ENCODE results near the gene TEX22.

TEX22 gene

GRCh38 chr14:105398726-105399465 is 558 bp downstream of the TEX22 start:
- no peak for TF ChIP-seq ARNT (IDR thresholded peaks at IDR 0.05)
- TF ChIP-seq L3MBTL2 (conservative IDR thresholded peaks at IDR 0.05): peak; percentile 85
- CTCF ChIA-PET: no interaction called here
- peak; percentile 59 for DNase-seq (ENCODE audit: extremely low spot score)
- POLR2A ChIA-PET: interaction anchor here (0.8 to 1.2 kb wide), 5 partner anchors 9 to 28 kb away, joined by 3 to 5 read pairs (median 3); no protein-coding TSS in a partner anchor

- no peak for DNase-seq (ENCODE audit: extremely low spot score)
- POLR2A ChIA-PET: interaction anchor here (0.8 to 1.2 kb wide), 4 partner anchors 10 to 16 kb away, joined by 3 to 5 read pairs (median 4); no protein-coding TSS in a partner anchor
- TF ChIP-seq FOXM1 (IDR thresholded peaks at IDR 0.05; ENCODE audit: borderline replicate concordance) (no peak), PKNOX1 (IDR thresholded peaks at IDR 0.05) (no peak), CTBP1 (IDR thresholded peaks at IDR 0.05; ENCODE audit: borderline replicate concordance) (no peak), LEF1 (IDR thresholded peaks at IDR 0.05; ENCODE audit: borderline replicate concordance) (no peak), FOXA1 (IDR thresholded peaks at IDR 0.05) (no peak), SP1 (IDR thresholded peaks at IDR 0.05) (no peak), FOXK2 (IDR thresholded peaks at IDR 0.05) (no peak), ELF4 (IDR thresholded peaks at IDR 0.05) (no peak), HDGF (IDR thresholded peaks at IDR 0.05; ENCODE audit: borderline replicate concordance) (no peak), ZNF384 (IDR thresholded peaks at IDR 0.05) (no peak), SUZ12 (IDR thresholded peaks at IDR 0.05) (no peak), NFRKB (IDR thresholded peaks at IDR 0.05) (no peak), ARNT (IDR thresholded peaks at IDR 0.05) (no peak), TARDBP (IDR thresholded peaks at IDR 0.05) (no peak), BHLHE40 (IDR thresholded peaks at IDR 0.05; ENCODE audit: borderline replicate concordance) (no peak), L3MBTL2 (conservative IDR thresholded peaks at IDR 0.05) (no peak)
- CTCF ChIA-PET: no interaction called here
Observed at GRCh38 chr14:105399466-105399775, 1.1 kb downstream of the TEX22 start.

GRCh38 chr14:105400016-105400415 is 1.7 kb downstream of the TEX22 start:
- no peak for DNase-seq (ENCODE audit: extremely low spot score)
- ChIA-PET POLR2A (interaction anchor here (1.2 kb wide), 1 partner anchor 10 kb away, joined by 3 read pairs; no protein-coding TSS in a partner anchor), CTCF (no interaction called here)
- TF ChIP-seq SP1 (IDR thresholded peaks at IDR 0.05) (no peak), CTBP1 (IDR thresholded peaks at IDR 0.05; ENCODE audit: borderline replicate concordance) (no peak), NFRKB (IDR thresholded peaks at IDR 0.05) (no peak), HDGF (IDR thresholded peaks at IDR 0.05; ENCODE audit: borderline replicate concordance) (no peak), FOXA1 (IDR thresholded peaks at IDR 0.05) (no peak), LEF1 (IDR thresholded peaks at IDR 0.05; ENCODE audit: borderline replicate concordance) (no peak), ELF4 (IDR thresholded peaks at IDR 0.05) (no peak), SUZ12 (IDR thresholded peaks at IDR 0.05) (no peak), BHLHE40 (IDR thresholded peaks at IDR 0.05; ENCODE audit: borderline replicate concordance) (no peak), ARNT (IDR thresholded peaks at IDR 0.05) (no peak), ZNF384 (IDR thresholded peaks at IDR 0.05) (no peak), PKNOX1 (IDR thresholded peaks at IDR 0.05) (no peak), L3MBTL2 (conservative IDR thresholded peaks at IDR 0.05) (no peak), TARDBP (IDR thresholded peaks at IDR 0.05) (no peak), FOXM1 (IDR thresholded peaks at IDR 0.05; ENCODE audit: borderline replicate concordance) (no peak), FOXK2 (IDR thresholded peaks at IDR 0.05) (no peak)

GRCh38 chr14:105401699-105402098 is 3.4 kb downstream of the TEX22 start:
- CTCF ChIA-PET: no interaction called here
- POLR2A ChIA-PET: no interaction called here

GRCh38 chr14:105408592-105408991 is 10.3 kb downstream of the TEX22 start:
- ChIA-PET CTCF (no interaction called here), POLR2A (interaction anchor here (1.7 kb wide), 1 partner anchor 9 kb away, joined by 6 read pairs; no protein-coding TSS in a partner anchor)
- DNase-seq (ENCODE audit: extremely low spot score): no peak
- TF ChIP-seq SP1 (IDR thresholded peaks at IDR 0.05): no peak
- no peak for TF ChIP-seq FOXM1 (IDR thresholded peaks at IDR 0.05; ENCODE audit: borderline replicate concordance)
- no peak for TF ChIP-seq L3MBTL2 (conservative IDR thresholded peaks at IDR 0.05)
- no peak for TF ChIP-seq BHLHE40 (IDR thresholded peaks at IDR 0.05; ENCODE audit: borderline replicate concordance)
- no peak for TF ChIP-seq NFRKB (IDR thresholded peaks at IDR 0.05)
- TF ChIP-seq LEF1 (IDR thresholded peaks at IDR 0.05; ENCODE audit: borderline replicate concordance): no peak
- no peak for TF ChIP-seq ARNT (IDR thresholded peaks at IDR 0.05)
- no peak for TF ChIP-seq FOXA1 (IDR thresholded peaks at IDR 0.05)
- no peak for TF ChIP-seq CTBP1 (IDR thresholded peaks at IDR 0.05; ENCODE audit: borderline replicate concordance)
- no peak for TF ChIP-seq SUZ12 (IDR thresholded peaks at IDR 0.05)
- TF ChIP-seq ZNF384 (IDR thresholded peaks at IDR 0.05): no peak
- no peak for TF ChIP-seq FOXK2 (IDR thresholded peaks at IDR 0.05)
- TF ChIP-seq TARDBP (IDR thresholded peaks at IDR 0.05): no peak

More at GRCh38 chr14:105401699-105402098, 3.4 kb downstream of the TEX22 start:
- TF ChIP-seq L3MBTL2 (conservative IDR thresholded peaks at IDR 0.05): peak; percentile 50
- no peak for TF ChIP-seq ELF4 (IDR thresholded peaks at IDR 0.05)
- no peak for DNase-seq (ENCODE audit: extremely low spot score)

- TF ChIP-seq PKNOX1 (IDR thresholded peaks at IDR 0.05): no peak
- POLR2A ChIA-PET: interaction anchor here (1.7 kb wide), 1 partner anchor 9 kb away, joined by 6 read pairs; no protein-coding TSS in a partner anchor
- CTCF ChIA-PET: interaction anchor here (0.6 kb wide), 1 partner anchor 40 kb away, joined by 3 read pairs; no protein-coding TSS in a partner anchor
- DNase-seq (ENCODE audit: extremely low spot score): no peak
Observed at GRCh38 chr14:105409364-105409763, 11.0 kb downstream of the TEX22 start.
